DOHH2 (cell line): ENCODE data around the gene DPP10.

Experiments used
- CTCF ChIP-seq: fragments of 200-600 bp; sonication (generic); IDR thresholded peaks from one replicate; pipeline ENCODE4 v1.5.1; 2014; ENCODE audit warnings: antibody characterized with exemption, mild to moderate bottlenecking, low read depth, low read length; ENCODE audit not compliant: poor library complexity, severe bottlenecking
- EZH2phosphoT487 ChIP-seq: fragments of 200-600 bp; sonication (generic); IDR thresholded peaks from 2 replicates; pipeline ENCODE4 v1.6.1; 2017; ENCODE audit warnings: borderline replicate concordance, mild to moderate bottlenecking, antibody characterized with exemption, low read length, moderate library complexity, mixed read lengths

GRCh38 chr2:115529627-115530026 is 1087.2 kb downstream of the DPP10 start:
- no peak for TF ChIP-seq CTCF
- no peak for TF ChIP-seq EZH2phosphoT487
